GM18951 (cell line): ENCODE data around the gene CDKN2D.

Experiments
- POLR2A ChIP-seq: IDR thresholded peaks from 4 replicates; pipeline ENCODE4 v1.6.1; 2011; ENCODE audit warnings: mild to moderate bottlenecking; ENCODE audit not compliant: insufficient read length, insufficient read depth; ENCODE audit errors: extremely low read depth
- in situ Hi-C: fragments of 300-500 bp; cut with MboI; formaldehyde crosslinking; loops from one replicate; pipeline ENCODE4 v1.12.0; 2022; ENCODE audit warnings: low sequenced_read_pairs, mixed read lengths, inconsistent platforms; ENCODE audit not compliant: unreplicated experiment

CDKN2D gene

DNA sequence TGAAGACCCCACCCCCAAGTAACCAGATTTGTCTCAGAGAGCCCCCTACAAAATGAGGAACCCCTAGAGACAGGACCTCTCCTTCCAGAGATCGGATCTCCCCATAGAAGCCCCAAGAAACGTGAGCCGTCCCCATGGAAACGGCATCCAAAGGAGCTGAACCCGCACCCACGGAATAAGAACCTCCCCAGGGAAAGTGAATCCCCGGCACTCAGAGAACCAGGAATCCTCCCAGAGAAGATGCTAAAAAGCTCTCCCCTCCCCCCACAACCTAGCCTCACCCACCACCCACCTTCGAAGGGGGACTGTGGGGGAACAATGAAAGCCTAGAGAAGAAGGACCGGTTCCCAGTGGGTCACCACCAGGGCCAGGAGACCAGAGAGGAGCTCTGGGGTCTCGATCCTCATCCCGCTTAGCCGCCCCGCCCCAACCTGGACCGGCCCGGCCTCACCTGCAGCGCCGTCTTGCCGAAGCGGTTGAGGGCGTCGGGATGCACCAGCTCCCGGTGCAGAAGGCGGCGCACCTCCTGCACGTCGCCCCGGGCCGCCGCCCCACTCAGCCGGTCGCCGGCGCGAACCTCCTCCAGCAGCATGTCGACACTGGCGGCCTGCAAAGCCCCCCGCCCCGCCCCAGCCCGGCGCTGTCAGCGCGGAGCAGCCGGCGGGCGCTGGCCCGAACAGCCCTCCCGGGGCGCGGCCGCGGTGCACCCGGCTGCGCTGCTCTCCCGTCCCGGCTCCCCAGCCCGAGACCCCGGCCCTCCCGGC, 535 bp downstream of the CDKN2D start:
- in situ Hi-C loops: no loop called here
- no peak for TF ChIP-seq POLR2A

DNA sequence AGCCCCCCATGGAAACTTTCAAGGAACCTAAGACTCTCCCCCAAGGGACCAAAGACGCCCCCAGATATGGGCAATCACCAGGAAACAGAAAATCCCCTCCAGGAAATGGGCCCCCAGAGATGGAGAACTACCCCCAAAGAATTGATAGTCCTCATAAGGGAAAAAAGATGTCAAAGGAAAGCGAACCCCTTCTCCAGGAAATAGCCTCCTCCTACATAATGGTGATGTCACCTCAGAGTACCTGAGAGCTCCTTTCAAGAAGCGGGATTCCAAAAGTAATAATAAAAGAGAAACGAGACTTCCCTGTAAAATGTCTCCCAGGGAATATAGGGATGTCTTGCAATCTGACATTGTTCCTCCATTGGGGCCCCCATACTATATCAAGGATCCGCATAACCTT, 1.1 kb downstream of the CDKN2D start:
- in situ Hi-C loops: no loop called here
- TF ChIP-seq POLR2A: no peak

DNA sequence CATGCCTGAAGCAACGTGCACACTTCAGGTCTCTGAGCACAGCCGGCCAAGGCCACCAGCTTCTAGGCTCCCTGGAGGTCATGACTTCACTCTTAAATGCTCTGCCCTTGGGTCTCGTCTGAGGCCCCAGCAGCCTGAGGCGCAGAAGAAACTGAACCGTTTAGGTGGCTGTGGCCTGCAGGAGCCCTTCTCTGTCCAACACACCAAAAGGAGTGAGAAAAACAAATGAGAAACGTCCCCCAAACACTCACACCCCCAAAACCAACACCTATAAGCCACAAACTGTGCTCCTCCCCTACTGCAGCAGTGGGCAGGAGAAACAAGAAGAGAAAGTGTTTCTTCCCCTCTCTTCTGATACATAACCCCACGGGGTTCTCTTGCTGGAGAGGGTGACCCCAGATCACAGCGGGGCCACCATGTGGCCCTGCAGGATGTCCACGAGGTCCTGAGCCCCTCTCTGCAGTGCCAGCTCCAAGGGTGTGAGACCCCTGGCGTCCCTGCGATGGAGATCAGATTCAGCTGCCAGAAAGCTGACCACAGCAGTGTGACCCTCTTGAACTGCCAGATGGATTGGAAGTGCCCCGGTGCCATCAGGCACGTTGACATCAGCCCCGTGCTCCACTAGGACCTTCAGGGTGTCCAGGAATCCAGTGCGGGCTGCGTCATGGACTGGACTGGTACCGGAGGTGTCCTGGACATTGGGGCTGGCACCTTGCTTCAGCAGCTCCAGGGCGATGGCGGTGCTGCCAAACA, 1.9 kb downstream of the CDKN2D start:
- in situ Hi-C loops: no loop called here
- TF ChIP-seq POLR2A: no peak

DNA sequence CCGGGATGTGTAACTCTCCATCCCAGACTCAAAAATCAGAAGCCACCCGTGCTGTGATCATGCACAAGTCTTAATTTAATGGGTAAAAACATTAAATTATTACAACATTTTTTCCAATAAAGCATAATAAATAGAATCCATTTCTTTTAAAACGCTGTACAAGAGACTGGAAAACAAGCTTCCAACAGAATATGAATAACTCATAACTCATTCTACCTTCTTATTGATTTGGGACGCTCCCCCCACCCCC, 2.4 kb downstream of the CDKN2D start:
- in situ Hi-C loops: no loop called here

DNA sequence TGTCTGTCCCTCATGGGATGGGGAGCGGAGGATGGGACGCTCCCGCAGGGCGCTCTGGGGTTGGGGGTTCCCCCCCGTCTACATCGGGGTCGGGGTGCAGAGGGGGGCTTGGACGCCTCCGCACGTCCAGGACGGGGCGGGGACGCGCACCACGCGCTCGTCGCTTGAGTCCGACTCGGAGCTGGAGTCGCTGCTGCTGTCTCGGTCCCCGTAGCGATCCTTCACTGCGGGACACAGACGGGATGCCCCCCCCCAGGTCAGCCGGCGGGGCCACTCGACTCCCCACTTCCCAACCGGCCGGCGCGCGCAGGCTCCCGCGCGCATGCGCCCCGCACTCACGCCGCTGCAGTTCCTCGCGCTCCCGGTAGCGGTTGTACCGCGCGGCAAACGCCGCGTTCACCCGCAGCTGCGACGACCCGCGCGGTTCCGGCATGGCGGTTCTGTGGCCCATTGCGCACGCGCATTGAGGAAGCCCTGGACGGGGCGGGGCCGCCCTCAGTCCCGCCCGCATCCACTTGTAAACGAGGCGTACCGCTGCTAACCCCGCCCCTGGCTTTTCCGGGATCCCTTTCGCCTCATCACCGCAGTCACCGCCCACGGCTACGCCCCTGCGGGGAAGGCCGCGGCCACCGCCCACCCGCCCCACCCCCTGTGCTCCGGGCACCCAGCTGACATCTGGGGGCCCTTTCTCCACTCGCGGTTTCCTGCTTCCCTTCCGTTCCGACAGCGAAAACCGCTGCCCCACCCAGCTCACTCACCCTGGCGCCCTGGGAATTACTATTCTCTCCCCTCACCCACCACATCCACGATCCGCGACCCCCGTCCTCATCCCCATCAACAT, 3.0 kb downstream of the CDKN2D start, which contains the start of gene KRI1:
TSS of gene KRI1 (minus strand) at position 444 of the 841 bp plus-strand sequence. CDS start at position 433, 11 bp downstream.
- peak; percentile 90 for TF ChIP-seq POLR2A
- in situ Hi-C loops: no loop called here

More for the DNA sequence above, 2.4 kb downstream of the CDKN2D start:
- TF ChIP-seq POLR2A: no peak

DNA sequence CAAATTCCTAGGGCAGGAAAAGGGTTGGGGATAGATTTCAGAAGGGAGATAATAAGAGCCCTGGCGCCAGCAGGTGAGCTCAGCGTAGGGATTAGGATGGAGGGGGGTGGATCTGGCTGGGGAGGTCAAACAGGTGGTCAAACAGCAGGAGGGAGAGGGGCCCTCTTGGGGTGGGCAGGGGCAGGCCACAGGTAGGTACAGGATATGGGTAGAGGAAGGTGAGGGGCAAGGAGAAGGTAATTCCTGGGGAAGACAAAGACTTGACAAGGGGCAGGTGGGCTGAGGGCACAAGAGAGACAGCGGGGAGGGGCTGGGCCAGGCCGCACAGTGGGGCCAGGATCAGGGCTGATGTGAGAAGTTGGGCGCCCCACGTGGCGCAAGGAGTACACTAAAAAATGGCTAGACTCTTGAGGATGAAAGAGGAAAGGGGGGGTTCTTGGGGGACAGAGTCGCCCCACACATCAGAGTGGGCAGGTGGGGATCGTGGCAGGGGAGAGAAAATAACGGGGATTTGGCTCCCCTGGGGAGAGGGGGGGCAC, 3.7 kb downstream of the CDKN2D start:
- TF ChIP-seq POLR2A: no peak
- in situ Hi-C loops: no loop called here

DNA sequence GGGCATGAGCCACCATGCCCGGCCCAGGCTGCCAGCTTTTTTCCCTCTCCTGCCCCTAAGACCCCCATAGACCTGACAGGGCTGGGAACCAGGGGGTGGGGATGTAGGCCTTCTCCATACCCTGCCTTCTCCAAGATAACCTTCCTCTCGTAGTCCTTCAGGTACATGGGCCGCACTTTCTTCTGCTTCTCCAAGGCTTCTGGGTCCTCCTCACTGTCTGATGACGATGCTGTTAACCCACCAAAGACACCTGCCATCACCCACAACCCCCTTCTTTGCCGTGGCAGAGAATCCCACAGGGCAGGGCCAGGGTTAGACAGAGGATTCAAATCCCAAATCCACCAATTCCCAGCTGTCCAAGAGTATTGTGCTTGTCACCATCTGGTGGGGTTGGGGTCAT, 6.2 kb downstream of the CDKN2D start:
- in situ Hi-C loops: no loop called here
- no peak for TF ChIP-seq POLR2A

- no peak for TF ChIP-seq POLR2A
- in situ Hi-C loops: no loop called here
Observed at GRCh38 chr19:10560154-10560553, 8.6 kb downstream of the CDKN2D start.

DNA sequence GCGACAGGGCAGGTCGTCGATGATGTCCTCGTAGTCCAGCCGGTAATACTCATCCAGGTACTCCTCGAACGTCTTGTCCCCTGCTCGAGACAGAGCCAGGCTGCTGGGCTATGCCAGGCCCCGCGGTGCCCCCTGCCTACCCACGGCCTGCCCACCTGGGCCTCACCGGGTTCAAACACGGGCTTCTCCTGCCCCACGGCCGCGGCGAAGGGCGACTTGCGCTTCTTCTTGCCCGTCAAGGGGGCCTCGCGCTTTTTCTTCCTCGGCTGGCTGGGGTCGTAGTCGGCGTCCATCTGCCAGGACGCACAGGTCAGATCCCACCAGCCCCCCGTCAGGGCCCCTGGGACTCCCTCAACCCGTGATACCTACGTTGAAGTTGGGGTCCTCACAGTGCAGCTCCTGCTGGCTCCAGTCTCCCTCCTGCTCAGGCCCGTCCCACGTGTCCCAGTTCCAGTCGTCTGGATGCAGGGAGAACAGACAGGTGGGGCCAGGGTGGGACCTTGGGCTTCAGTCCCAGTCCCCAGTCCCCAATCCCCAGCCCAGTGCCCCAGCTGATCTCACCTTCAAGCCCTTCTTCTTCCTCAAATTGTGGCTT, 11.1 kb downstream of the CDKN2D start:
- in situ Hi-C loops: no loop called here
- TF ChIP-seq POLR2A: no peak

DNA sequence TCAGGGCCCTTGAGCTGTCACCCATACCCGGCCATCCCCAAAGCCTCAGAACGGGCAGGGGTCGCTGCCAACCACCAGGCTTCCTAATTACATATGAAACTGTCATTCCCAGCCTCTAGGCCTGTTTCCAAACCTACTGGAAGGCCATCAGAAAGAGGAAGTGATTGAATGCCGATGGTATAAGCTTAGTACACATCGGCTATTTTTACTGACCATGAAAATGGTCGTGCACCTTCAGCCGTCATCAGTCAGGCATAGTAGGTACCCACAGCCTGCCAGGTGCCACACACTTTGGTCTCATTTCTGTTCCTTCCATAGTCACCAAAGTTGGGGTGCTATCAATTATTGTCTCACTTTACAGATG, 13.2 kb downstream of the CDKN2D start:
- TF ChIP-seq POLR2A: no peak
- in situ Hi-C loops: no loop called here

DNA sequence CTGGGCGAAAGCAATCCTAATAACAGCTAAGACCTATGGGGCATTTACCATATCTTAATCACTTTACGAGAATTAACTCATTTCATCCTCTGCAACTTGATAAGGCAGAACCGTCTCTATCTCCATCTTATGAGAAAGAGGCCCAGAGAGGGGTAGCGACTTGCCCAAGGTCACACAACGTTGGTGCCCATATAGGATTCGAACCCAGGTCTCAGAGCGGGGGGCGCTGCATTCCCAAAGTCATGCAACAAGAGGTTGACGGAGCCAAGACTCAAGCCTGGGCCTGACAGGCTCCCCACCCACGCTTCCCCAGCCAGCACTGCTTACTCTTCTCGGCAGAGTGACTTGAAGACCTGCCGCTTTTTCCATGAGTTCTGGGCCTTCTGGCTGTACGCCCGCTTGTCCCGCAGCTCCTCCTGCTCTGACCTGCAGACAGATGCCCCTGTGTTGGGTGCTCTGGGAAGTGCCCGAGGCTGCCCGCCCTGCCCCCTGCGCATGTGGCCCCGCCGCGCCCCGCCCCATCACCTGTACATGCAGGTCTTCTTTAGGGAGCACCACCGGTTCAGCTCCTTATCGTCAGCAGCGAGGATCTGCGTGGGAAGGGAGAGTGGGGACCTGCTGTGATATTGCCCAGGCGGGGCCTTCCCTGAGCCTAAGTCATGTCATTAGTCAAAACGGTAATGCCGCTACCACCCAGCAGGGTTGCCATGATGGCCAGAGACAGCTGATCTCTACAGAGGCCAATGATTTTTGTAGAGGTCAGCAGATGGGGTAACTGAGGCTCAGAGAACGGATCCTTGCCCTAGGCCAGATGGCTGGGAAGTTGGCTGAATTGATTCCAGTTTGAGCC, 13.8 kb downstream of the CDKN2D start:
- in situ Hi-C loops: no loop called here
- TF ChIP-seq POLR2A: no peak

GRCh38 chr19:10553943-10554381, 14.8 kb downstream of the CDKN2D start:
- in situ Hi-C loops: no loop called here
- TF ChIP-seq POLR2A: peak; percentile 40

- in situ Hi-C loops: no loop called here
Observed at GRCh38 chr19:10553087-10553667, 15.6 kb downstream of the CDKN2D start.

More at GRCh38 chr19:10553087-10553667, 15.6 kb downstream of the CDKN2D start:
- TF ChIP-seq POLR2A: no peak
